RWPE2 (cell line): ENCODE measurements around the gene RAB19.

Source experiments
- ATAC-seq: fragments of 200-7000 bp; cut with Tn5 transposase; 3 replicates; pipeline ENCODE4 v1.9.1; 2021; ENCODE audit warnings: low read depth
- DNase-seq: peaks from one replicate; pipeline ENCODE4 v3.0.0-alpha.2; 2020; ENCODE audit warnings: low spot score
- H3K27ac ChIP-seq: fragments of 450-650 bp; 2 replicates; pipeline ENCODE4 v1.5.1; 2017; ENCODE audit warnings: mild to moderate bottlenecking; ENCODE audit not compliant: poor library complexity, severe bottlenecking
- H3K27me3 ChIP-seq: fragments of 250-450 bp; sonication (Bioruptor Pico); 2 replicates; pipeline ENCODE4 v1.5.1; 2021; ENCODE audit warnings: mild to moderate bottlenecking, moderate library complexity; ENCODE audit not compliant: insufficient read depth, poor library complexity, severe bottlenecking
- H3K36me3 ChIP-seq: fragments of 250-450 bp; sonication (Bioruptor Pico); 2 replicates; pipeline ENCODE4 v1.5.1; 2020; ENCODE audit warnings: low read depth, mild to moderate bottlenecking, moderate library complexity
- H3K4me1 ChIP-seq: fragments of 250-450 bp; sonication (Bioruptor Pico); 2 replicates; pipeline ENCODE4 v1.5.1; 2021; ENCODE audit warnings: mild to moderate bottlenecking, moderate library complexity; ENCODE audit not compliant: insufficient read depth, poor library complexity, severe bottlenecking
- H3K4me3 ChIP-seq: fragments of 250-450 bp; sonication (Bioruptor Pico); 2 replicates; pipeline ENCODE4 v1.5.1; 2021; ENCODE audit warnings: mild to moderate bottlenecking, moderate library complexity; ENCODE audit not compliant: severe bottlenecking
- H3K9me3 ChIP-seq: fragments of 250-450 bp; sonication (Bioruptor Pico); 2 replicates; pipeline ENCODE4 v1.5.1; 2021; ENCODE audit warnings: mild to moderate bottlenecking, moderate library complexity; ENCODE audit not compliant: severe bottlenecking
- CTCF ChIP-seq: fragments of 450-650 bp; IDR thresholded peaks from one replicate; pipeline ENCODE4 v1.5.1; 2017; ENCODE audit warnings: mild to moderate bottlenecking, moderate library complexity; ENCODE audit not compliant: poor library complexity, severe bottlenecking

Gene RAB19

GRCh38 chr7:140364819-140365218 is 39.0 kb upstream of the RAB19 start:
- Histone ChIP-seq H3K4me1 (no peaks in the 10 kb centered on the region), H3K9me3 (no peaks in the 10 kb centered on the region), H3K36me3 (peaks cover 9% of the 10 kb centered on the region), H3K4me3 (no peak overlapping the region), H3K27me3 (no peaks in the 10 kb centered on the region), H3K27ac (peak overlapping the region; percentile 35)
- ATAC-seq: peak; percentile 71
- DNase-seq: no peak
- TF ChIP-seq CTCF: no peak

GRCh38 chr7:140367528-140367927 is 36.3 kb upstream of the RAB19 start:
- DNase-seq (no peak), ATAC-seq (no peak)
- no peaks in the 10 kb centered on the region for H3K9me3 ChIP-seq
- peaks cover 9% of the 10 kb centered on the region for H3K36me3 ChIP-seq
- H3K4me1 ChIP-seq: no peaks in the 10 kb centered on the region
- no peak for TF ChIP-seq CTCF
- H3K4me3 ChIP-seq: no peak overlapping the region
- no peak overlapping the region for H3K27ac ChIP-seq
- no peaks in the 10 kb centered on the region for H3K27me3 ChIP-seq

GRCh38 chr7:140369294-140369693 is 34.6 kb upstream of the RAB19 start:
- no peak overlapping the region for H3K4me3 ChIP-seq
- no peak for DNase-seq
- H3K4me1 ChIP-seq: no peaks in the 10 kb centered on the region
- H3K27ac ChIP-seq: no peak overlapping the region
- no peak for TF ChIP-seq CTCF
- no peaks in the 10 kb centered on the region for H3K27me3 ChIP-seq
- no peaks in the 10 kb centered on the region for H3K9me3 ChIP-seq
- ATAC-seq: no peak
- peaks cover 2% of the 10 kb centered on the region for H3K36me3 ChIP-seq

GRCh38 chr7:140375323-140375722 is 28.5 kb upstream of the RAB19 start:
- Histone ChIP-seq H3K36me3 (peaks cover 35% of the 10 kb centered on the region), H3K4me1 (no peaks in the 10 kb centered on the region), H3K4me3 (no peak overlapping the region), H3K27me3 (no peaks in the 10 kb centered on the region), H3K9me3 (no peaks in the 10 kb centered on the region), H3K27ac (no peak overlapping the region)
- ATAC-seq (no peak), DNase-seq (no peak)
- TF ChIP-seq CTCF: no peak

- ATAC-seq (no peak), DNase-seq (no peak)
- Histone ChIP-seq H3K27ac (no peak overlapping the region), H3K4me1 (no peaks in the 10 kb centered on the region), H3K4me3 (no peak overlapping the region), H3K27me3 (no peaks in the 10 kb centered on the region), H3K9me3 (no peaks in the 10 kb centered on the region), H3K36me3 (peaks cover 37% of the 10 kb centered on the region)
- no peak for TF ChIP-seq CTCF
Observed at GRCh38 chr7:140375892-140376730, 27.7 kb upstream of the RAB19 start.
